Activated T-cell treated with anti-CD3 and anti-CD28 coated beads for 4 hours (primary cell): Measurements from ENCODE around the gene DUS4L.

Source experiments
- DNase-seq: peaks from one replicate; pipeline ENCODE4 v3.0.0-alpha.2; 2020

Gene DUS4L

GRCh38 chr7:107615910-107616680 lies 52.3 kb downstream of the DUS4L start:
- no peak for DNase-seq

GRCh38 chr7:107622429-107622828 lies 58.7 kb downstream of the DUS4L start:
- no peak for DNase-seq

GRCh38 chr7:107622894-107623293 lies 59.1 kb downstream of the DUS4L start:
- no peak for DNase-seq

GRCh38 chr7:107627002-107627401 lies 63.2 kb downstream of the DUS4L start:
- no peak for DNase-seq
